GM04504 (cell line): Measurements from ENCODE around the gene ZDHHC11B.
"Not testable (repeated sequence)": the region's sequence is repeated elsewhere in the genome, so short reads cannot be mapped to it uniquely, and the experiment has no call there.

Experiments
- DNase-seq: peaks from one replicate; pipeline ENCODE4 v3.0.0-alpha.2; 2012; ENCODE audit warnings: low read depth

Gene ZDHHC11B

GRCh38 chr5:785181-785705 is 714 bp upstream of the ZDHHC11B start:
- DNase-seq = not testable (repeated sequence)

- not testable (repeated sequence) for DNase-seq
Observed at GRCh38 chr5:783881-784427, 575 bp downstream of the ZDHHC11B start.

GRCh38 chr5:783049-783802 is 1.3 kb downstream of the ZDHHC11B start:
- not testable (repeated sequence) for DNase-seq

- not testable (repeated sequence) for DNase-seq
Observed at GRCh38 chr5:782356-782755, 2.2 kb downstream of the ZDHHC11B start.

- not testable (repeated sequence) for DNase-seq
Observed at GRCh38 chr5:780571-780970, 4.0 kb downstream of the ZDHHC11B start.

- not testable (repeated sequence) for DNase-seq
Observed at GRCh38 chr5:778967-779366, 5.6 kb downstream of the ZDHHC11B start.

- not testable (repeated sequence) for DNase-seq
Observed at GRCh38 chr5:778421-778820, 6.1 kb downstream of the ZDHHC11B start.

GRCh38 chr5:777756-778161 is 6.8 kb downstream of the ZDHHC11B start:
- DNase-seq = no peak

GRCh38 chr5:776862-777711 is 7.4 kb downstream of the ZDHHC11B start:
- no peak for DNase-seq

GRCh38 chr5:775961-776861 is 8.3 kb downstream of the ZDHHC11B start:
- no peak for DNase-seq

GRCh38 chr5:775595-775960 is 9.0 kb downstream of the ZDHHC11B start:
- DNase-seq = not testable (repeated sequence)

GRCh38 chr5:774854-775505 is 9.5 kb downstream of the ZDHHC11B start:
- DNase-seq = not testable (repeated sequence)

- DNase-seq = not testable (repeated sequence)
Observed at GRCh38 chr5:774304-774703, 10.2 kb downstream of the ZDHHC11B start.

- no peak for DNase-seq
Observed at GRCh38 chr5:773517-774264, 10.8 kb downstream of the ZDHHC11B start.

GRCh38 chr5:772931-773330 is 11.6 kb downstream of the ZDHHC11B start:
- not testable (repeated sequence) for DNase-seq

- DNase-seq = not testable (repeated sequence)
Observed at GRCh38 chr5:772547-772890, 12.0 kb downstream of the ZDHHC11B start.

- not testable (repeated sequence) for DNase-seq
Observed at GRCh38 chr5:771841-772546, 12.5 kb downstream of the ZDHHC11B start.

GRCh38 chr5:771087-771781 is 13.3 kb downstream of the ZDHHC11B start:
- DNase-seq = not testable (repeated sequence)

GRCh38 chr5:770585-770984 is 13.9 kb downstream of the ZDHHC11B start:
- not testable (repeated sequence) for DNase-seq
